H54 (cell line): ENCODE measurements around the gene RRH.
A peak's percentile ranks its signal among the peaks of the same experiment; 100 is the strongest.
"Not testable (repeated sequence)": the region's sequence is repeated elsewhere in the genome, so short reads cannot be mapped to it uniquely, and the experiment has no call there.

ENCODE experiments used
- DNase-seq: peaks from one replicate; pipeline ENCODE4 v3.0.0; 2011; ENCODE audit warnings: low spot score, mixed read lengths; ENCODE audit not compliant: insufficient read length
- FAIRE-seq: peaks from 3 replicates; lab custom pipeline; 2011; peaks lifted over from hg19 to GRCh38; lab: Jason Lieb, UNC
- POLR2A ChIP-seq: IDR thresholded peaks from 2 replicates; pipeline ENCODE4 v1.6.1; 2011; ENCODE audit warnings: low read depth, mild to moderate bottlenecking, low read length

The RRH gene

GRCh38 chr4:109827672-109828071 lies at the start of gene RRH:
Gene RRH (plus strand): TSS chr4:109827972. CDS start chr4:109828028, 56 bp downstream.
- TF ChIP-seq POLR2A: no peak
- no peak for FAIRE-seq
- DNase-seq: no peak

- DNase-seq, FAIRE-seq: not testable (repeated sequence)
These were observed 45.7 kb upstream of the RRH start for GRCh38 chr4:109782092-109782491.

GRCh38 chr4:109786846-109787245 lies 40.9 kb upstream of the RRH start:
- no peak for TF ChIP-seq POLR2A
- DNase-seq (no peak), FAIRE-seq (no peak)

- FAIRE-seq (no peak), DNase-seq (no peak)
- no peak for TF ChIP-seq POLR2A
These were observed 40.0 kb upstream of the RRH start for GRCh38 chr4:109787807-109788206.

- TF ChIP-seq POLR2A: no peak
- FAIRE-seq: no peak
- DNase-seq: no peak
These were observed 32.7 kb upstream of the RRH start for GRCh38 chr4:109795059-109795458.

GRCh38 chr4:109798866-109799265 lies 28.9 kb upstream of the RRH start:
- FAIRE-seq (no peak), DNase-seq (no peak)
- TF ChIP-seq POLR2A: no peak

- FAIRE-seq (no peak), DNase-seq (no peak)
- no peak for TF ChIP-seq POLR2A
These were observed 26.5 kb upstream of the RRH start for GRCh38 chr4:109801099-109801789.

GRCh38 chr4:109801895-109802319 lies 25.9 kb upstream of the RRH start, which contains the start of gene CFI:
Gene CFI (minus strand): TSS chr4:109801999. CDS start chr4:109801971, 28 bp downstream.
- no peak for FAIRE-seq
- TF ChIP-seq POLR2A: no peak
- DNase-seq: no peak

- DNase-seq (no peak), FAIRE-seq (no peak)
- no peak for TF ChIP-seq POLR2A
These were observed 23.7 kb upstream of the RRH start for GRCh38 chr4:109803924-109804571.

GRCh38 chr4:109809655-109810054 lies 18.1 kb upstream of the RRH start:
- FAIRE-seq: no peak
- no peak for TF ChIP-seq POLR2A
- no peak for DNase-seq

- no peak for DNase-seq
- no peak for FAIRE-seq
- TF ChIP-seq POLR2A: no peak
These were observed 17.0 kb upstream of the RRH start for GRCh38 chr4:109810552-109811387.

- DNase-seq: no peak
- FAIRE-seq: no peak
- no peak for TF ChIP-seq POLR2A
These were observed 16.1 kb upstream of the RRH start for GRCh38 chr4:109811707-109812106.

- DNase-seq (peak; percentile 72), FAIRE-seq (peak; percentile 95)
- peak; percentile 35; the same call in 1 of the 2 replicates for TF ChIP-seq POLR2A
These were observed 12.4 kb upstream of the RRH start, which contains the start of gene GAR1 for GRCh38 chr4:109815151-109816081. Gene GAR1 (plus strand): TSS chr4:109815762. CDS start chr4:109816165, 403 bp downstream.
